GM23338 (cell line): ENCODE data around the gene RDH5. TPM values are rescaled to one million over a fixed set of nuclear protein-coding genes. Genes with fewer than 3 reads are reported as not detected.

Experiments used
- ATAC-seq: fragments of 200-7000 bp; cut with Tn5 transposase; 3 replicates; pipeline ENCODE4 v1.9.1; 2020
- DNase-seq: peaks from one replicate; pipeline ENCODE4 v3.0.0-alpha.2; 2015; ENCODE audit warnings: low spot score
- H2AFZ ChIP-seq: fragments of 200-600 bp; sonication (generic); 2 replicates; pipeline ENCODE4 v1.8.0; 2016; ENCODE audit warnings: antibody characterized with exemption, mild to moderate bottlenecking, moderate library complexity
- H3F3A ChIP-seq: fragments of 200-600 bp; sonication (generic); replicated peaks from 2 replicates; pipeline ENCODE4 v1.8.0; 2017; ENCODE audit warnings: antibody characterized with exemption, mixed run types, low read depth
- H3K27ac ChIP-seq: fragments of 200-600 bp; sonication (generic); 2 replicates; pipeline ENCODE4 v1.6.1; 2016; ENCODE audit warnings: low read depth
- H3K27me3 ChIP-seq: fragments of 200-600 bp; sonication (generic); 2 replicates; pipeline ENCODE4 v1.8.0; 2016; ENCODE audit warnings: mild to moderate bottlenecking, mixed run types, moderate library complexity; ENCODE audit not compliant: insufficient read depth
- H3K36me3 ChIP-seq: fragments of 200-600 bp; sonication (generic); 2 replicates; pipeline ENCODE4 v1.8.0; 2016; ENCODE audit warnings: mild to moderate bottlenecking; ENCODE audit not compliant: insufficient read depth
- H3K4me1 ChIP-seq: fragments of 200-600 bp; sonication (generic); 2 replicates; pipeline ENCODE4 v1.8.0; 2016; ENCODE audit warnings: mild to moderate bottlenecking, moderate library complexity; ENCODE audit not compliant: insufficient read depth
- H3K4me2 ChIP-seq: fragments of 200-600 bp; sonication (generic); 2 replicates; pipeline ENCODE4 v1.7.1; 2017; ENCODE audit warnings: mixed run types
- H3K4me3 ChIP-seq: fragments of 200-600 bp; sonication (generic); 2 replicates; pipeline ENCODE4 v1.6.1; 2016; ENCODE audit warnings: mixed run types
- H3K79me2 ChIP-seq: fragments of 200-600 bp; sonication (generic); replicated peaks from 2 replicates; pipeline ENCODE4 v1.8.0; 2017; ENCODE audit warnings: mild to moderate bottlenecking; ENCODE audit not compliant: insufficient read depth
- H3K9me2 ChIP-seq: fragments of 200-600 bp; sonication (generic); 2 replicates; pipeline ENCODE4 v1.8.0; 2017; ENCODE audit not compliant: insufficient read depth
- H4K20me1 ChIP-seq: fragments of 200-600 bp; sonication (generic); replicated peaks from 2 replicates; pipeline ENCODE4 v1.8.0; 2017; ENCODE audit warnings: mild to moderate bottlenecking; ENCODE audit not compliant: insufficient read depth
- H3K27ac Mint-ChIP-seq: 2 replicates; pipeline ENCODE4 v1.8.0; 2020; ENCODE audit warnings: inconsistent platforms, mild to moderate bottlenecking, moderate library complexity, mixed read lengths
- H3K27me3 Mint-ChIP-seq: 3 replicates; pipeline ENCODE4 v1.8.0; 2022; ENCODE audit warnings: low read depth, mild to moderate bottlenecking, moderate library complexity, mixed read lengths, inconsistent platforms; ENCODE audit not compliant: insufficient read depth, poor library complexity
- H3K36me3 Mint-ChIP-seq: 3 replicates; pipeline ENCODE4 v1.8.0; 2021; ENCODE audit warnings: low read depth, mild to moderate bottlenecking, inconsistent platforms, moderate library complexity, mixed read lengths
- H3K4me1 Mint-ChIP-seq: 3 replicates; pipeline ENCODE4 v1.8.0; 2020; ENCODE audit warnings: mild to moderate bottlenecking, inconsistent platforms, mixed read lengths
- H3K4me3 Mint-ChIP-seq: 3 replicates; pipeline ENCODE4 v1.8.0; 2021; ENCODE audit warnings: moderate library complexity, mild to moderate bottlenecking, inconsistent platforms, mixed read lengths
- H3K9me3 Mint-ChIP-seq: 3 replicates; pipeline ENCODE4 v1.8.0; 2020; ENCODE audit warnings: moderate library complexity, mild to moderate bottlenecking, inconsistent platforms, mixed read lengths
- CREB1 ChIP-seq: fragments of 250-450 bp; sonication (Bioruptor Pico); IDR thresholded peaks from 2 replicates; pipeline ENCODE4 v1.5.0; 2020; ENCODE audit warnings: low read depth, mild to moderate bottlenecking, moderate library complexity
- EZH2 ChIP-seq: fragments of 200-600 bp; sonication (generic); IDR thresholded peaks from one replicate; pipeline ENCODE4 v1.8.0; 2017; ENCODE audit warnings: antibody characterized with exemption, mild to moderate bottlenecking, low read depth; ENCODE audit not compliant: unreplicated experiment
- EZH2phosphoT487 ChIP-seq: fragments of 200-600 bp; sonication (generic); IDR thresholded peaks from one replicate; pipeline ENCODE4 v1.8.1; 2018; ENCODE audit warnings: antibody characterized with exemption; ENCODE audit not compliant: unreplicated experiment
- POLR2AphosphoS5 ChIP-seq: IDR thresholded peaks from 2 replicates; pipeline ENCODE4 v1.6.1; 2016; ENCODE audit warnings: antibody characterized with exemption, low read depth
- STAT1 ChIP-seq: IDR thresholded peaks from one replicate; pipeline ENCODE4 v1.6.1; 2016; ENCODE audit warnings: antibody characterized with exemption; ENCODE audit not compliant: unreplicated experiment
- ZNF114 ChIP-seq: fragments of 250-450 bp; sonication (Bioruptor Pico); IDR thresholded peaks from 2 replicates; pipeline ENCODE4 v1.5.0; 2020; ENCODE audit warnings: mild to moderate bottlenecking, moderate library complexity
- ZNF331 ChIP-seq: fragments of 250-450 bp; sonication (Bioruptor Pico); IDR thresholded peaks from 2 replicates; pipeline ENCODE4 v1.5.0; 2020; ENCODE audit warnings: low read depth, mild to moderate bottlenecking, moderate library complexity
- polyA plus RNA-seq: library from polyadenylated mRNA; unstranded; fragments of >200 nt; fragmentation: Nextera tagmentation; extraction: Ambion mirVana; gene quantifications from 2 replicates; pipeline ENCODE4 v1.2.1, GENCODE V29; 2016
- total RNA-seq: library from RNA; depleted of rRNA; stranded (reverse); fragments of >200 nt; shearing (Covaris generic); gene quantifications from 2 replicates; pipeline ENCODE4 v1.2.3, GENCODE V29; 2014
- TF ChIP-seq, protein P1 (sequence below): fragments of 250-450 bp; sonication (Bioruptor Pico); IDR thresholded peaks from 2 replicates; pipeline ENCODE4 v1.5.0; 2020; ENCODE audit warnings: mild to moderate bottlenecking, moderate library complexity
- TF ChIP-seq, protein P2 (sequence below): IDR thresholded peaks from 2 replicates; pipeline ENCODE4 v1.6.1; 2016; ENCODE audit warnings: antibody characterized with exemption
- TF ChIP-seq, protein P3 (sequence below): IDR thresholded peaks from one replicate; pipeline ENCODE4 v1.6.1; 2018; ENCODE audit warnings: antibody characterized with exemption; ENCODE audit not compliant: unreplicated experiment

The RDH5 gene
- total and polyA plus RNA-seq, 2 experiments from 2014 or later: 3.9 to 7.5 TPM

DNA sequence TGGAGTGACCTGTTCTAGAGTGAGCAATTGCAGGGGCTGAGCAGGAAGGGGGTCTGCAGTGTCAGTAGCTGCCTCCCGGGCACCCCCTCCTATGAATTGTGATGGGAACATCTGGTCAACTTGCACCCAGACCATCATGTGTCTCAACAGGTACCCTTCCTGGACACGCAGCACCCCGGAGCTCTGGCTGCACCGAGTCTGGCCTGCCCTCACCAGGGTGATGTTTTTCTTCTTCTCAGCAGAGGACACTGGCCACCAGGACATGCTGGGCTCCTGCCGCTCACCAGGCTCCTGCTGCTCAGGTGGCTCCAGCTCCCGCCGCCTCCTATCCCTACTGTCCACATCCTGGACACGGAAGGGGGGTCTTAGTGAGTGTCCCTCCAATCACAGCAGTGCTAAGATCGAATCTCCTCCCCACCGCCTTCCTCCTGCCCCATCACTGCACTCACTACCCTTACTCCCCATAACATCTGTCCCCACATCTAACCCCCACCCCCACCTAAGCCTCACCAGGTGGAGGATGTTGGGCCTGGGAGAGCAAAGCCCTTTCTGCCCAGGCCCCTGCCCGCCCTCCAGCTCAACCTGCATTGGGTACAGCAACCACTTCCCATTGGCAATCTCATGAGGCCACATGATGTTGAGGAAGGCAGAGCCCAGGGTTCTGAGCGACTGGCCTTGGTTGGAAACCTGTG lies 27.4 kb upstream of the RDH5 start (continued):
- TF ChIP-seq, protein P1, sequence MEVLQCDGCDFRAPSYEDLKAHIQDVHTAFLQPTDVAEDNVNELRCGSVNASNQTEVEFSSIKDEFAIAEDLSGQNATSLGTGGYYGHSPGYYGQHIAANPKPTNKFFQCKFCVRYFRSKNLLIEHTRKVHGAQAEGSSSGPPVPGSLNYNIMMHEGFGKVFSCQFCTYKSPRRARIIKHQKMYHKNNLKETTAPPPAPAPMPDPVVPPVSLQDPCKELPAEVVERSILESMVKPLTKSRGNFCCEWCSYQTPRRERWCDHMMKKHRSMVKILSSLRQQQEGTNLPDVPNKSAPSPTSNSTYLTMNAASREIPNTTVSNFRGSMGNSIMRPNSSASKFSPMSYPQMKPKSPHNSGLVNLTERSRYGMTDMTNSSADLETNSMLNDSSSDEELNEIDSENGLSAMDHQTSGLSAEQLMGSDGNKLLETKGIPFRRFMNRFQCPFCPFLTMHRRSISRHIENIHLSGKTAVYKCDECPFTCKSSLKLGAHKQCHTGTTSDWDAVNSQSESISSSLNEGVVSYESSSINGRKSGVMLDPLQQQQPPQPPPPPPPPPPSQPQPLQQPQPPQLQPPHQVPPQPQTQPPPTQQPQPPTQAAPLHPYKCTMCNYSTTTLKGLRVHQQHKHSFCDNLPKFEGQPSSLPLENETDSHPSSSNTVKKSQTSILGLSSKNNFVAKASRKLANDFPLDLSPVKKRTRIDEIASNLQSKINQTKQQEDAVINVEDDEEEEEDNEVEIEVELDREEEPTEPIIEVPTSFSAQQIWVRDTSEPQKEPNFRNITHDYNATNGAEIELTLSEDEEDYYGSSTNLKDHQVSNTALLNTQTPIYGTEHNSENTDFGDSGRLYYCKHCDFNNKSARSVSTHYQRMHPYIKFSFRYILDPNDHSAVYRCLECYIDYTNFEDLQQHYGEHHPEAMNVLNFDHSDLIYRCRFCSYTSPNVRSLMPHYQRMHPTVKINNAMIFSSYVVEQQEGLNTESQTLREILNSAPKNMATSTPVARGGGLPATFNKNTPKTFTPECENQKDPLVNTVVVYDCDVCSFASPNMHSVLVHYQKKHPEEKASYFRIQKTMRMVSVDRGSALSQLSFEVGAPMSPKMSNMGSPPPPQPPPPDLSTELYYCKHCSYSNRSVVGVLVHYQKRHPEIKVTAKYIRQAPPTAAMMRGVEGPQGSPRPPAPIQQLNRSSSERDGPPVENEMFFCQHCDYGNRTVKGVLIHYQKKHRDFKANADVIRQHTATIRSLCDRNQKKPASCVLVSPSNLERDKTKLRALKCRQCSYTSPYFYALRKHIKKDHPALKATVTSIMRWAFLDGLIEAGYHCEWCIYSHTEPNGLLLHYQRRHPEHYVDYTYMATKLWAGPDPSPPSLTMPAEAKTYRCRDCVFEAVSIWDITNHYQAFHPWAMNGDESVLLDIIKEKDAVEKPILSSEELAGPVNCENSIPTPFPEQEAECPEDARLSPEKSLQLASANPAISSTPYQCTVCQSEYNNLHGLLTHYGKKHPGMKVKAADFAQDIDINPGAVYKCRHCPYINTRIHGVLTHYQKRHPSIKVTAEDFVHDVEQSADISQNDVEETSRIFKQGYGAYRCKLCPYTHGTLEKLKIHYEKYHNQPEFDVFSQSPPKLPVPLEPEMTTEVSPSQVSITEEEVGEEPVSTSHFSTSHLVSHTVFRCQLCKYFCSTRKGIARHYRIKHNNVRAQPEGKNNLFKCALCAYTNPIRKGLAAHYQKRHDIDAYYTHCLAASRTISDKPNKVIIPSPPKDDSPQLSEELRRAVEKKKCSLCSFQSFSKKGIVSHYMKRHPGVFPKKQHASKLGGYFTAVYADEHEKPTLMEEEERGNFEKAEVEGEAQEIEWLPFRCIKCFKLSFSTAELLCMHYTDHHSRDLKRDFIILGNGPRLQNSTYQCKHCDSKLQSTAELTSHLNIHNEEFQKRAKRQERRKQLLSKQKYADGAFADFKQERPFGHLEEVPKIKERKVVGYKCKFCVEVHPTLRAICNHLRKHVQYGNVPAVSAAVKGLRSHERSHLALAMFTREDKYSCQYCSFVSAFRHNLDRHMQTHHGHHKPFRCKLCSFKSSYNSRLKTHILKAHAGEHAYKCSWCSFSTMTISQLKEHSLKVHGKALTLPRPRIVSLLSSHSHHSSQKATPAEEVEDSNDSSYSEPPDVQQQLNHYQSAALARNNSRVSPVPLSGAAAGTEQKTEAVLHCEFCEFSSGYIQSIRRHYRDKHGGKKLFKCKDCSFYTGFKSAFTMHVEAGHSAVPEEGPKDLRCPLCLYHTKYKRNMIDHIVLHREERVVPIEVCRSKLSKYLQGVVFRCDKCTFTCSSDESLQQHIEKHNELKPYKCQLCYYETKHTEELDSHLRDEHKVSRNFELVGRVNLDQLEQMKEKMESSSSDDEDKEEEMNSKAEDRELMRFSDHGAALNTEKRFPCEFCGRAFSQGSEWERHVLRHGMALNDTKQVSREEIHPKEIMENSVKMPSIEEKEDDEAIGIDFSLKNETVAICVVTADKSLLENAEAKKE (CRISPR knock-in tag): no peak
- TF ChIP-seq ZNF114 (CRISPR knock-in tag): no peak

GRCh38 chr12:55693323-55694187 lies 26.6 kb upstream of the RDH5 start:
- DNase-seq: no peak
- Histone ChIP-seq H3K27ac (no peak overlapping the region), H3K79me2 (no peaks in the 10 kb centered on the region), H3F3A (no peaks in the 10 kb centered on the region), H3K4me3 (no peak overlapping the region), H2AFZ (no peak overlapping the region), H3K4me2 (no peak overlapping the region), H4K20me1 (no peaks in the 10 kb centered on the region), H3K4me1 (no peaks in the 10 kb centered on the region), H3K36me3 (no peaks in the 10 kb centered on the region), H3K27me3 (no peaks in the 10 kb centered on the region), H3K9me2 (no peaks in the 10 kb centered on the region)
- Mint-ChIP-seq H3K36me3 (peaks cover 30% of the 10 kb centered on the region), H3K4me3 (no peak overlapping the region), H3K27ac (no peak overlapping the region), H3K9me3 (no peaks in the 10 kb centered on the region), H3K27me3 (peaks cover 8% of the 10 kb centered on the region), H3K4me1 (no peaks in the 10 kb centered on the region)
- ATAC-seq: no peak
- TF ChIP-seq EZH2 (no peak), ZNF331 (no peak), EZH2phosphoT487 (no peak), ZNF114 (CRISPR knock-in tag) (no peak), STAT1 (no peak), CREB1 (CRISPR knock-in tag) (no peak), POLR2AphosphoS5 (no peak)
- TF ChIP-seq, protein P2, sequence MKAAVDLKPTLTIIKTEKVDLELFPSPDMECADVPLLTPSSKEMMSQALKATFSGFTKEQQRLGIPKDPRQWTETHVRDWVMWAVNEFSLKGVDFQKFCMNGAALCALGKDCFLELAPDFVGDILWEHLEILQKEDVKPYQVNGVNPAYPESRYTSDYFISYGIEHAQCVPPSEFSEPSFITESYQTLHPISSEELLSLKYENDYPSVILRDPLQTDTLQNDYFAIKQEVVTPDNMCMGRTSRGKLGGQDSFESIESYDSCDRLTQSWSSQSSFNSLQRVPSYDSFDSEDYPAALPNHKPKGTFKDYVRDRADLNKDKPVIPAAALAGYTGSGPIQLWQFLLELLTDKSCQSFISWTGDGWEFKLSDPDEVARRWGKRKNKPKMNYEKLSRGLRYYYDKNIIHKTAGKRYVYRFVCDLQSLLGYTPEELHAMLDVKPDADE: no peak
- TF ChIP-seq, protein P3, sequence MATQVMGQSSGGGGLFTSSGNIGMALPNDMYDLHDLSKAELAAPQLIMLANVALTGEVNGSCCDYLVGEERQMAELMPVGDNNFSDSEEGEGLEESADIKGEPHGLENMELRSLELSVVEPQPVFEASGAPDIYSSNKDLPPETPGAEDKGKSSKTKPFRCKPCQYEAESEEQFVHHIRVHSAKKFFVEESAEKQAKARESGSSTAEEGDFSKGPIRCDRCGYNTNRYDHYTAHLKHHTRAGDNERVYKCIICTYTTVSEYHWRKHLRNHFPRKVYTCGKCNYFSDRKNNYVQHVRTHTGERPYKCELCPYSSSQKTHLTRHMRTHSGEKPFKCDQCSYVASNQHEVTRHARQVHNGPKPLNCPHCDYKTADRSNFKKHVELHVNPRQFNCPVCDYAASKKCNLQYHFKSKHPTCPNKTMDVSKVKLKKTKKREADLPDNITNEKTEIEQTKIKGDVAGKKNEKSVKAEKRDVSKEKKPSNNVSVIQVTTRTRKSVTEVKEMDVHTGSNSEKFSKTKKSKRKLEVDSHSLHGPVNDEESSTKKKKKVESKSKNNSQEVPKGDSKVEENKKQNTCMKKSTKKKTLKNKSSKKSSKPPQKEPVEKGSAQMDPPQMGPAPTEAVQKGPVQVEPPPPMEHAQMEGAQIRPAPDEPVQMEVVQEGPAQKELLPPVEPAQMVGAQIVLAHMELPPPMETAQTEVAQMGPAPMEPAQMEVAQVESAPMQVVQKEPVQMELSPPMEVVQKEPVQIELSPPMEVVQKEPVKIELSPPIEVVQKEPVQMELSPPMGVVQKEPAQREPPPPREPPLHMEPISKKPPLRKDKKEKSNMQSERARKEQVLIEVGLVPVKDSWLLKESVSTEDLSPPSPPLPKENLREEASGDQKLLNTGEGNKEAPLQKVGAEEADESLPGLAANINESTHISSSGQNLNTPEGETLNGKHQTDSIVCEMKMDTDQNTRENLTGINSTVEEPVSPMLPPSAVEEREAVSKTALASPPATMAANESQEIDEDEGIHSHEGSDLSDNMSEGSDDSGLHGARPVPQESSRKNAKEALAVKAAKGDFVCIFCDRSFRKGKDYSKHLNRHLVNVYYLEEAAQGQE: no peak
